Vagina (tissue), 2 donors: ENCODE results near the gene PHACTR3. TPM values are rescaled to one million over a fixed set of nuclear protein-coding genes. Genes with fewer than 3 reads are reported as not detected.

ENCODE experiments used
- DNase-seq, 2 donors: peaks; one replicate each; pipeline ENCODE4 v3.0.0-alpha.2; 2017; ENCODE audit errors: extremely low spot score in 2 of 2
- H3K27ac ChIP-seq: fragments of 200-600 bp; sonication (generic); one replicate; pipeline ENCODE4 v1.5.1; 2019
- H3K27me3 ChIP-seq: fragments of 200-600 bp; sonication (generic); one replicate; pipeline ENCODE4 v1.5.1; 2019
- H3K36me3 ChIP-seq, 2 donors: fragments of 200-600 bp; sonication (generic); one replicate each; pipeline ENCODE4 v1.5.1; 2017 to 2019
- H3K4me1 ChIP-seq: fragments of 200-600 bp; sonication (generic); one replicate; pipeline ENCODE4 v1.5.1; 2019
- H3K4me3 ChIP-seq, 2 donors: fragments of 200-600 bp; sonication (generic); 1 replicate in 1 of 2; 2 replicates in 1 of 2; pipeline ENCODE4 v1.5.1; 2016 to 2019
- H3K9me3 ChIP-seq: fragments of 200-600 bp; sonication (generic); one replicate; pipeline ENCODE4 v1.5.1; 2019
- CTCF ChIP-seq, 3 experiments: fragments of 450-650 bp in 2 of 3; fragments of 200-600 bp in 1 of 3; sonication (generic) in 1 of 3; IDR thresholded peaks; one replicate each; pipeline ENCODE4 v1.5.1; 2017 to 2019; ENCODE audit warnings: antibody characterized with exemption in 3 of 3, mild to moderate bottlenecking in 2 of 3, moderate library complexity in 2 of 3
- POLR2A ChIP-seq, 2 donors: fragments of 450-650 bp; IDR thresholded peaks; one replicate each; pipeline ENCODE4 v1.6.1; 2017; ENCODE audit warnings: antibody characterized with exemption in 2 of 2, mild to moderate bottlenecking in 2 of 2, moderate library complexity in 2 of 2
- POLR2AphosphoS5 ChIP-seq, 2 donors: sonication (generic); formaldehyde crosslinking; IDR thresholded peaks; one replicate each; pipeline ENCODE4 v1.9.0; 2017; ENCODE audit warnings: antibody characterized with exemption in 2 of 2, mild to moderate bottlenecking in 2 of 2, low read depth in 1 of 2; ENCODE audit not compliant: insufficient read depth in 1 of 2
- intact Hi-C: fragments of 100-400 bp; cut with DNase I; formaldehyde crosslinking; loops from one replicate; pipeline ENCODE4 v1.15.1; 2023
- total RNA-seq: library from RNA; depleted of rRNA; stranded (reverse); fragments of >200 nt; gene quantifications from one replicate; pipeline ENCODE4 v1.2.3, GENCODE V29; 2016

Gene PHACTR3
- total RNA-seq, 1 donor from 2014 or later, result 8.3 TPM

DNA sequence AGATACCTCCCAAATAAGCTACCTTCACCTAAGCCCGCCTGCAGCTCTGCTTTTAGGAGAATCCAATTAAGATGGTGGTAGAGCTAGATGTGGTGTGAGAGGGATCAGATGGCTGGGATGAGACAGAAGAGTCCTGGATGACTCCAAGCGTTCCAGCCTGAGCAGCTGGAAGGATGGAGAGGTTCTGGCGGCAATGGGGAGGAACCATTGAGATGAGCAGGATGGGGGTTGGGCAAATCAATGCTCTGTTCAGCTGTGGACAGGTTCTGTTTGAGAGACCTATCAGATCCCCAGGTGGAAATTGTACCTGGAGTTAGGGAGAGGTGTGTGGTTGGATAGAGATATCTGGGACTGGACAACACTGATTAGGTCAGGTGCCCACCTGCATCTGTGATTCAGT is 23.0 kb downstream of the PHACTR3 start:
- Histone ChIP-seq H3K4me1 (no peaks in the 10 kb centered on the region), H3K27me3 (no peaks in the 10 kb centered on the region), H3K36me3 (no peaks in the 10 kb centered on the region), H3K9me3 (no peaks in the 10 kb centered on the region), H3K27ac (no peak overlapping the region), H3K4me3 (no peak overlapping the region)
- TF ChIP-seq CTCF (IDR thresholded peaks at IDR 0.05), result no peak
- no peak for DNase-seq
- intact Hi-C loops, result no loop called here

- no peaks in the 10 kb centered on the region for H3K9me3 ChIP-seq
- TF ChIP-seq POLR2A (IDR thresholded peaks at IDR 0.05) (no peak), POLR2AphosphoS5 (IDR thresholded peaks at IDR 0.05; ENCODE audit: insufficient read depth in 1 of 2, low read depth in 1 of 2) (no peak), CTCF (IDR thresholded peaks at IDR 0.05) (no peak)
- no peaks in the 10 kb centered on the region for H3K4me1 ChIP-seq
- H3K27me3 ChIP-seq, result no peaks in the 10 kb centered on the region
- H3K36me3 ChIP-seq, result no peaks in the 10 kb centered on the region
- intact Hi-C loops, result no loop called here
- no peak overlapping the region for H3K27ac ChIP-seq
- no peak for DNase-seq
- H3K4me3 ChIP-seq, result no peak overlapping the region
These were observed 23.8 kb downstream of the PHACTR3 start for GRCh38 chr20:59628171-59628570.

- H3K4me3 ChIP-seq, result no peak overlapping the region
- no peaks in the 10 kb centered on the region for H3K4me1 ChIP-seq
- no peak for TF ChIP-seq CTCF (IDR thresholded peaks at IDR 0.05)
- no peak for TF ChIP-seq POLR2AphosphoS5 (IDR thresholded peaks at IDR 0.05; ENCODE audit: insufficient read depth in 1 of 2, low read depth in 1 of 2)
- no peak for TF ChIP-seq POLR2A (IDR thresholded peaks at IDR 0.05)
- no peaks in the 10 kb centered on the region for H3K27me3 ChIP-seq
- no peaks in the 10 kb centered on the region for H3K9me3 ChIP-seq
- no peak overlapping the region for H3K27ac ChIP-seq
- DNase-seq, result no peak
- no peaks in the 10 kb centered on the region for H3K36me3 ChIP-seq
- intact Hi-C loops, result no loop called here
These were observed 25.1 kb downstream of the PHACTR3 start for GRCh38 chr20:59629141-59630045.

DNA sequence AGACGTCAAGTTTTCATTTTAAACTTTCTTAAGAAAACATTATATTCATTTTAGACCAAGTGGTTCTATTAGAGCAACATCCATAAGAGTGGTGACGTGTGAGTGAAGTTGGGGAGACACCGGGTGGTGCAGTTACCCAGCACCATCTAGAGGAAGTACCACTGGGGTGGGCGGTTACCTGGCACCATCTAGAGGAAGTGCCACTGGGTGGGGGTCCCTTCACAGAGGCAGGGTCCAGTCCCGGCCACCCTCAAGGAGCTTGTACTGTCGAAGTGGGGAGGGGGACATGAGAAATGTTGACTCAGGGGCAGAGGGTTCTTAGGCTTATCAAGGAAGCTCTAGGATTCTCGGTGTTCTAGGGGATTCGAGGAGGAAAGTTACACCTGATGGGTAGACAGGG is 26.2 kb downstream of the PHACTR3 start:
- Histone ChIP-seq H3K27me3 (no peaks in the 10 kb centered on the region), H3K27ac (no peak overlapping the region), H3K9me3 (no peaks in the 10 kb centered on the region), H3K4me3 (no peak overlapping the region), H3K4me1 (no peaks in the 10 kb centered on the region), H3K36me3 (no peaks in the 10 kb centered on the region)
- DNase-seq, result no peak
- intact Hi-C loops, result no loop called here
- no peak for TF ChIP-seq POLR2A (IDR thresholded peaks at IDR 0.05)
- TF ChIP-seq CTCF (IDR thresholded peaks at IDR 0.05), result no peak
- TF ChIP-seq POLR2AphosphoS5 (IDR thresholded peaks at IDR 0.05; ENCODE audit: insufficient read depth in 1 of 2, low read depth in 1 of 2), result no peak
